Pancreas (tissue), 10 donors: ENCODE results near the gene EPHX1. TPM values are rescaled to one million over a fixed set of nuclear protein-coding genes. Genes with fewer than 3 reads are reported as not detected.

Experiments used
- ATAC-seq, 4 donors: fragments of 200-7000 bp; cut with Tn5 transposase; one replicate each; pipeline versions ENCODE4 v1.8.0 to v1.9.1; 2020; ENCODE audit warnings: mild to moderate bottlenecking in 4 of 4, moderate library complexity in 4 of 4
- DNase-seq, 6 donors: peaks; one replicate each; pipeline ENCODE4 v3.0.0-alpha.2; 2020
- FAIRE-seq: peaks from 2 replicates; lab custom pipeline; 2012; peaks lifted over from hg19 to GRCh38; lab: Jason Lieb, UNC
- H3K27ac ChIP-seq, 4 donors: fragments of 200-600 bp; sonication (generic); 1 replicate in 3 of 4; 2 replicates in 1 of 4; pipeline versions ENCODE4 v1.5.0 to v1.8.0; 2020
- H3K27me3 ChIP-seq, 4 donors: fragments of 200-600 bp; one replicate each; pipeline ENCODE4 v1.8.0; 2021
- H3K36me3 ChIP-seq, 3 donors: fragments of 200-600 bp; sonication (generic) in 1 of 3; one replicate each; pipeline versions ENCODE4 v1.5.0 to v1.8.0; 2020 to 2021
- H3K4me1 ChIP-seq, 3 donors: fragments of 200-600 bp; one replicate each; pipeline ENCODE4 v1.8.0; 2021
- H3K4me3 ChIP-seq, 4 donors: fragments of 200-600 bp; sonication (generic) in 2 of 4; one replicate each; pipeline versions ENCODE4 v1.5.0 to v1.8.0; 2020 to 2021
- H3K9me3 ChIP-seq, 4 donors: fragments of 200-600 bp; one replicate each; pipeline ENCODE4 v1.8.0; 2021
- CTCF ChIP-seq, 4 donors: fragments of 200-600 bp; sonication (generic) in 3 of 4; IDR thresholded peaks; one replicate each; pipeline versions ENCODE4 v1.5.0 to v1.8.0; 2021; ENCODE audit warnings: antibody characterized with exemption in 4 of 4
- WGBS, 2 donors: extraction: QIAGEN DNeasy Blood & Tissue Kit; methylation state at CpG; one replicate each; pipeline ENCODE4 v1.1.7; 2013; 5-methylcytosine and 5-hydroxymethylcytosine counted together
- intact Hi-C, 3 donors: fragments of 100-400 bp; cut with DNase I; formaldehyde crosslinking; loops; one replicate each; pipeline versions ENCODE4 v1.11.1 to v1.14.2; 2022
- polyA plus RNA-seq, 2 donors: library from polyadenylated mRNA; stranded (reverse); fragments of 200-250 nt; gene quantifications; one replicate each; pipeline ENCODE4 v1.2.3, GENCODE V29; 2013
- total RNA-seq, 6 donors: library from RNA; stranded (reverse); fragmentation: NEBNext Ultra II Directional in 4 of 6; extraction: Animal tissue kit (Norgen Biotek cat#: 25700) in 4 of 6; gene quantifications; one replicate each; pipeline versions ENCODE4 v1.2.1 to v1.2.4, GENCODE V29; 2021 to 2023
- donor health status: healthy with polysubstance abuse.
- donor health status: DM: no; HTN: no; CAD: no; lungs with moderate emphysema.
- donor health status: DM: no; HTN: no; CAD: no.
- donor health status: control.
- donor health status: control.
- donor health status: Bipolar disorder and iron deficiency.
- donor health status: DM: yes; HTN: yes; CAD: no.
- donor health status: DM: no; HTN: no; CAD: no.
- donor health status: DM: no; HTN: no; CAD: no.
- donor health status: DM: yes; HTN: yes; CAD: no.

Gene EPHX1
- total and polyA plus RNA-seq, 8 donors: 26.1 to 168 (median 124) TPM

- no peak overlapping the region for H3K4me3 ChIP-seq
- no peak for FAIRE-seq
- peak; percentile 79 to 95 (median 92) for DNase-seq
- H3K27ac ChIP-seq: peak overlapping the region; percentile 44 to 74 (median 60)
- intact Hi-C loops: loop anchor here in 2 of 3 donors (10.0 kb wide), 3 partner anchors 202 to 298 kb away; no protein-coding TSS in a partner anchor
- no peaks in the 10 kb centered on the region for H3K9me3 ChIP-seq
- peak; percentile 59 to 79 (median 70) for TF ChIP-seq CTCF (IDR thresholded peaks at IDR 0.05)
- 3 to 4% methylated on average over 5 of the region's 5 CpGs for WGBS, 2 donors
- ATAC-seq: peak; percentile 91 to 96 (median 94)
- peaks cover 29 to 49% (median 29%) of the 10 kb centered on the region in 3 donors for H3K4me1 ChIP-seq
- H3K36me3 ChIP-seq: no peaks in the 10 kb centered on the region
- H3K27me3 ChIP-seq: no peaks in the 10 kb centered on the region
Observed at GRCh38 chr1:225772323-225772768, 37.6 kb upstream of the EPHX1 start.

DNA sequence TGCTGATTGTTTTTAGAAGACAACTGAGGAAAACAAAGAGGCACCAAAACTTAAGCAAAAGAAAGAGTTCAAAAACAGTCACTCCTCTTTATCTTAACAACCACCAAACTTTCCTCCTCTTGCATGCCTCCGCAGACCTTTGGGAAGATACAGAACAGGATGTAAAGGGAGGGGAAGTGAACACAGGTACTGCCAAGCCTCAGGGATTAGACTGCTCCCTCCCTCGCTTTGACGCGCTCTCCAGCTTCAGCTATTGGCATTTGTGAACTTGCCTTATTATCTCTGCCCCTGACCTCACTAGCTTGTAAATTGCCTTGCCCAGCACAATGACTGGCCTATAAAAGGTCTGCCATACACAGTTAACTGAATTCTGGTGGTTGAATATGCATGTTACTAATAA lies 37.1 kb upstream of the EPHX1 start:
- Histone ChIP-seq H3K4me3 (no peak overlapping the region), H3K9me3 (no peaks in the 10 kb centered on the region), H3K27ac (peak overlapping the region; percentile 19 to 74 (median 56)), H3K27me3 (no peaks in the 10 kb centered on the region), H3K36me3 (no peaks in the 10 kb centered on the region), H3K4me1 (peaks cover 24 to 44% (median 24%) of the 10 kb centered on the region in 3 donors)
- DNase-seq: peak in 1 of 6 donors; percentile 43
- 11 to 16% methylated on average over 4 of the region's 4 CpGs for WGBS, 2 donors
- no peak for TF ChIP-seq CTCF (IDR thresholded peaks at IDR 0.05)
- FAIRE-seq: no peak
- ATAC-seq: peak; percentile 11 to 31 (median 18)
- intact Hi-C loops: loop anchor here in 2 of 3 donors (10.0 kb wide), 3 partner anchors 202 to 298 kb away; no protein-coding TSS in a partner anchor

- ATAC-seq (no peak), DNase-seq (no peak), FAIRE-seq (no peak)
- Histone ChIP-seq H3K27ac (no peak overlapping the region), H3K4me1 (peaks cover 17 to 42% (median 20%) of the 10 kb centered on the region in 3 donors), H3K27me3 (no peaks in the 10 kb centered on the region), H3K9me3 (no peaks in the 10 kb centered on the region), H3K36me3 (no peaks in the 10 kb centered on the region), H3K4me3 (no peak overlapping the region)
- intact Hi-C loops: loop anchor here in 2 of 3 donors (10.0 kb wide), 3 partner anchors 200 to 300 kb away; no protein-coding TSS in a partner anchor
- no peak for TF ChIP-seq CTCF (IDR thresholded peaks at IDR 0.05)
- 73 to 77% methylated on average over 3 of the region's 3 CpGs for WGBS, 2 donors
Observed at GRCh38 chr1:225774281-225775147, 35.4 kb upstream of the EPHX1 start.

GRCh38 chr1:225776294-225776693 lies 33.6 kb upstream of the EPHX1 start:
- 85 to 88% methylated on average over 4 of the region's 4 CpGs for WGBS, 2 donors
- H3K27me3 ChIP-seq: no peaks in the 10 kb centered on the region
- ATAC-seq: no peak
- intact Hi-C loops: loop anchor here in 2 of 3 donors (10.0 kb wide), 3 partner anchors 199 to 301 kb away; no protein-coding TSS in a partner anchor
- FAIRE-seq: no peak
- no peak for TF ChIP-seq CTCF (IDR thresholded peaks at IDR 0.05)
- DNase-seq: no peak
- H3K9me3 ChIP-seq: no peaks in the 10 kb centered on the region
- peaks cover 17 to 51% (median 31%) of the 10 kb centered on the region in 3 donors for H3K4me1 ChIP-seq
- no peak overlapping the region for H3K27ac ChIP-seq
- no peak overlapping the region for H3K4me3 ChIP-seq
- no peaks in the 10 kb centered on the region for H3K36me3 ChIP-seq
